ENCODE measurements around the gene ANKRD13B. TPM values are rescaled to one million over a fixed set of nuclear protein-coding genes. Genes with fewer than 3 reads are reported as not detected.
A peak's percentile ranks its signal among the peaks of the same experiment; 100 is the strongest.

The ANKRD13B gene
- total RNA-seq, 6 experiments from 2014 or later = 1.9 to 4.3 (median 3.0) TPM

DNA sequence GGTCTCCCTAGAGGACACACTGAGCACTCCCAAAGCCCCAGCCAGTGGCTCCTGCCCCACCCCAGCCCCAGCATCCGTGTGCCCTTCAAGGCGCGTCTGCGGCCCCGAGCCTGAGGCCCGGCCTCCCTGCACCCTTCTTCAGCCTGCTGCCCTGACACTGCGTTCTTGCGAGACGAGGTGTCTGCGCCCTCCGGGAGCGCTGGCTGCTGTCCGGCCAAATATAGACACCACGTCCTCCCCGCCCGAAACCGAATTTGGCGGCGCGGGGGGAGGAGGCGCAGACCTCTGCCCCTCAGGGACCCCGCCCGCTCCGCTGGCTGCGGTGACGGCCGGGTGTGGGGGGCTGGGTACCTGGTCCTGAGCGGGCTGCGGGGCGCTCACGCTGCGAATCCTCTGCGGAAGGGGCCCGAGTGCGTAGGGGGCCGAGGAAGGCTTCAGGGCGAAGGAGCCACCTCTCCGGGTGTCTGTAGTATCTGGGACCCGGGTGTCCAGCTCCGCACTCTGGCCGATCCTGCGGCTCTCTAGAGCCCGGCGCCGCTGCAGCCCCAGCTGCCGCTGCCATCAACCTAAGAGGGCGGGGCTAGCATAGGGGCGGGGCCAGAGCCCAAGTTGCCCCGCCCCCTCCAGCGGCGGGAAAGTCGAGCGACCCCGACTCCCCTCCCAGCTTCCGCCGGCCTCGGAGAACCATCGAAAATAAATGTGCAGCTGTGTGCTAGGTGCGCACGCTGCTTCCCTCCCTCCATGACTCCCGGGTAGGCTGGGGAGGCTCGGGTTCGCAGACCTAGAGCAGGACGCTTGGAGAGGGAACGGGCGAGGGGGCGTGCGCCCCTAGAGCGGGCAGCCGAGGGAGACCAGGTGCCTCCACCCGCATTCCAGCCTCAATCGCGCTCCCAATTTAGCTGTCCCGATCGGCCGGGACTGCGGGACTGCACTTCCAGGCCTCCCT, 29.7 kb downstream of the ANKRD13B start, which contains the start of gene CORO6:
Gene CORO6 (minus strand): TSS at position 576 of the 946 bp plus-strand sequence. CDS start 1,491 bp downstream, outside the sequence.
- peak; percentile 31 for DNase-seq
- no peaks in the 10 kb centered on the region for H3K9me3 Mint-ChIP-seq
- H3K27ac Mint-ChIP-seq = no peak within 1 kb of the TSS; the same call in 1 of the 2 replicates
- TF ChIP-seq, protein P1, sequence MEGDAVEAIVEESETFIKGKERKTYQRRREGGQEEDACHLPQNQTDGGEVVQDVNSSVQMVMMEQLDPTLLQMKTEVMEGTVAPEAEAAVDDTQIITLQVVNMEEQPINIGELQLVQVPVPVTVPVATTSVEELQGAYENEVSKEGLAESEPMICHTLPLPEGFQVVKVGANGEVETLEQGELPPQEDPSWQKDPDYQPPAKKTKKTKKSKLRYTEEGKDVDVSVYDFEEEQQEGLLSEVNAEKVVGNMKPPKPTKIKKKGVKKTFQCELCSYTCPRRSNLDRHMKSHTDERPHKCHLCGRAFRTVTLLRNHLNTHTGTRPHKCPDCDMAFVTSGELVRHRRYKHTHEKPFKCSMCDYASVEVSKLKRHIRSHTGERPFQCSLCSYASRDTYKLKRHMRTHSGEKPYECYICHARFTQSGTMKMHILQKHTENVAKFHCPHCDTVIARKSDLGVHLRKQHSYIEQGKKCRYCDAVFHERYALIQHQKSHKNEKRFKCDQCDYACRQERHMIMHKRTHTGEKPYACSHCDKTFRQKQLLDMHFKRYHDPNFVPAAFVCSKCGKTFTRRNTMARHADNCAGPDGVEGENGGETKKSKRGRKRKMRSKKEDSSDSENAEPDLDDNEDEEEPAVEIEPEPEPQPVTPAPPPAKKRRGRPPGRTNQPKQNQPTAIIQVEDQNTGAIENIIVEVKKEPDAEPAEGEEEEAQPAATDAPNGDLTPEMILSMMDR (IDR thresholded peaks at IDR 0.05) = no peak
- no peaks in the 10 kb centered on the region for H3K36me3 Mint-ChIP-seq (ENCODE audit: low read depth)
- peak within 1 kb of the TSS; percentile 85 for H3K4me3 Mint-ChIP-seq
- H3K27me3 Mint-ChIP-seq (ENCODE audit: insufficient read depth) = no peaks in the 10 kb centered on the region; the same call in 1 of the 2 replicates
- peaks cover 49% of the 10 kb centered on the region for H3K4me1 Mint-ChIP-seq (ENCODE audit: low read depth)

DNA sequence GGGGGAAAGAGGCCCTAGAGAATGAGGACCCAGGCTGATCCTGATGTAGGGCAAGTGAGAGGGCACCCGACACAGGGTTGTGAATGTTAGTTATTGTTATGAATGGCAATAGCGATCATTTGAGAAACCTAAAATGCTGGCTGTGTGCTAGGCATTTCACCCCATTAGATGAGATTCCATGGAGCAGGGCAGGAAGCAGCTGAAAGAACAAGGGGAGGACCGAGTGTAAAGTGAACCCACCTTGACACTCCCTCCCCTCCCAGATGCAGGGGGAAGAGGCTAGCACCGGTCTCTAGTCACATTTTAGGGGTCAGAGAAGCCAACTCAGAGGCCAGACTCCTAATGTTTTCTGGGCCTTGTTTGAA, 30.3 kb downstream of the ANKRD13B start:
- H3K27me3 Mint-ChIP-seq (ENCODE audit: insufficient read depth) = no peaks in the 10 kb centered on the region; the same call in 1 of the 2 replicates

DNA sequence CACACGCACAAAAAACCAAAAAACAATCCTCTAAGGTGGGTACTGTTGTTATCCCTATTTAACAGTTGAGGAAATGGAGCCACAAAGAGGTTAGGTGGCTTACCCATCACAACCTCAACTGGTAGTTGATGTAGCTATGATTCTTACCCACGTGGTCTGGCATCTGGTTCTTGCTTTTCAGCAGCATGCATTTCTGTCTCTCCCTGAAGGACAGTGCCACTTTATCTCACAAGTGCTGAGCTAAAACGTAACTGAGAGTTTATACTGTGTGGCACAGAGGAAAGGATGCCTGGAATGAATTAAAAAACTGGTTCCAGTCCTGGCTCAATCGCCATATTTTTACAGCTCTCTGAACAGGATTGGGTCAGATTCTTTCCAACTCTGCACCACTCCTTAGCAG, 31.7 kb downstream of the ANKRD13B start:
- Mint-ChIP-seq H3K4me3 (no peak overlapping the region), H3K4me1 (ENCODE audit: low read depth) (peaks cover 41% of the 10 kb centered on the region), H3K27me3 (ENCODE audit: insufficient read depth) (no peaks in the 10 kb centered on the region; the same call in 1 of the 2 replicates), H3K9me3 (no peaks in the 10 kb centered on the region), H3K27ac (no peak overlapping the region), H3K36me3 (ENCODE audit: low read depth) (no peaks in the 10 kb centered on the region)
- no peak for DNase-seq
- TF ChIP-seq, protein P1 (IDR thresholded peaks at IDR 0.05) = no peak

More for the DNA sequence above, 30.3 kb downstream of the ANKRD13B start:
- TF ChIP-seq, protein P1 (IDR thresholded peaks at IDR 0.05) = no peak
- H3K9me3 Mint-ChIP-seq = no peaks in the 10 kb centered on the region
- H3K4me1 Mint-ChIP-seq (ENCODE audit: low read depth) = peaks cover 49% of the 10 kb centered on the region
- H3K36me3 Mint-ChIP-seq (ENCODE audit: low read depth) = no peaks in the 10 kb centered on the region
- no peak for DNase-seq
- H3K4me3 Mint-ChIP-seq = peak overlapping the region; percentile 85; the same call in 1 of the 2 replicates
- no peak overlapping the region for H3K27ac Mint-ChIP-seq

DNA sequence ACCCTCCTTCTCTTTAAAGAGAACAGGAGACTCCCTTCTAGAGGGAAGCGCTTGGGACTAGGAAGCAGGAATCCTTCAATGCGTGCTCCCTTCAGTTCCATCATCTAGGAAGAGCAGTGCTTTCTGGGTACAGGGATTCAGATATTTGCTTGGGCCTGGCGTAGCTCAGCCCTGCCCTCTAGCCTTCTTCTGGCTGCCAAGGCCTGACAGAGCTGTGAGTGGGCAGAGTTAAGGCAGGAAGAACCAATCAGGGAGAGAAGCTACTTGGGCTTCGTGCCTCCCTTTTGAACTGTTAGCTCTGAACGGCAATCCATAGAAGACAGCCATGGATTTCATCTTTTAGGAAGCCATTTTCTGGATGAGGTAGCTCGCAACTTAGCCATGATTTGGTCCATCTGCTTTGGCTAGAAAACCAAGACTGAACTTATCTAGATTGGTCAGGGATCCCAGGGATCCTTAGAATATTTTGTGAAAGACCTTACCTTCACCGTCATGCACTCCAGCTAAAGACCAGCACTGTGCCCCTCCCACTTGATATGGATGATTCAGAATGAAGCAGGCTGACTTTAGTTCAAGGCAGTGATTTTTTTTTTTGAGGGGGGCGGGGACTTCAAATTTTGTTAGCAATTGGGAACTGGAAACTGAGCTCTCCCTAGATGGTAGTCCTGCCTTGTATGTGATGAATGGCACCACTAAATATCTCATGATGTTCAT, 32.3 kb downstream of the ANKRD13B start:
- no peak overlapping the region for H3K4me3 Mint-ChIP-seq
- no peaks in the 10 kb centered on the region for H3K36me3 Mint-ChIP-seq (ENCODE audit: low read depth)
- H3K27ac Mint-ChIP-seq = no peak overlapping the region
- no peaks in the 10 kb centered on the region for H3K9me3 Mint-ChIP-seq
- H3K27me3 Mint-ChIP-seq (ENCODE audit: insufficient read depth) = no peaks in the 10 kb centered on the region; the same call in 1 of the 2 replicates
- no peak for DNase-seq
- TF ChIP-seq, protein P1 (IDR thresholded peaks at IDR 0.05) = no peak
- H3K4me1 Mint-ChIP-seq (ENCODE audit: low read depth) = peaks cover 35% of the 10 kb centered on the region

DNA sequence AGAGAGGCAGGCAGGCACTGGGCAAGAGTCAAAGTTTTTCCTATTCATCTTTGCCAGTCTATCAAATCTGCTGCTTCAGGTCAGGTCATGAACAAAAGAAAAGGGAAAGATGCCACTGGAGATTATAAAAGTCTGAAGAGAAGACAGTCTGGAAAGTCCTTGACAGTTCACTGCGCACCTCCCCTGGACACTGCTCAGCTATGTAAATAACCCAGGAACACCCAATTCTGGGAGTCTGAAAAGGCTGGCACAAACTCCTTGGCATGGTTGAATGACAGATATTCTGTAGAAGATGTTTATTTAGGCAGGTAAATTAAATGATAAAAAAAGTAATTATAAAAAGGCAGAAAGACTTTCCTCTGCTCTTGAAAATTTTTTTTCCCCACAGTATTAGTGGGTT, 35.0 kb downstream of the ANKRD13B start:
- DNase-seq = no peak
- Mint-ChIP-seq H3K9me3 (no peaks in the 10 kb centered on the region), H3K27me3 (ENCODE audit: insufficient read depth) (no peaks in the 10 kb centered on the region; the same call in 1 of the 2 replicates), H3K36me3 (ENCODE audit: low read depth) (peaks cover 9% of the 10 kb centered on the region), H3K27ac (no peak overlapping the region), H3K4me1 (ENCODE audit: low read depth) (peaks cover 15% of the 10 kb centered on the region), H3K4me3 (no peak overlapping the region)
- TF ChIP-seq, protein P1 (IDR thresholded peaks at IDR 0.05) = no peak
